Adrenal gland (tissue), 12 donors: ENCODE results near the gene OR5K1. TPM values are rescaled to one million over a fixed set of nuclear protein-coding genes. Genes with fewer than 3 reads are reported as not detected.

ENCODE experiments used
- DNase-seq, 7 donors: peaks; one replicate each; pipeline ENCODE4 v3.0.0-alpha.2; 2019 to 2020
- H3K27ac ChIP-seq, 5 donors: fragments of 200-600 bp; sonication (generic) in 4 of 5; 1 replicate in 3 of 5; 2 replicates in 2 of 5; pipeline versions ENCODE4 v1.5.1 to v1.8.0; 2016 to 2020; ENCODE audit warnings: mild to moderate bottlenecking in 1 of 5
- H3K27me3 ChIP-seq: fragments of 200-600 bp; 2 replicates; pipeline ENCODE4 v1.8.0; 2021
- H3K36me3 ChIP-seq, 2 donors: fragments of 200-600 bp; replicated peaks in 1 of 2; 1 replicate in 1 of 2; 2 replicates in 1 of 2; pipeline versions ENCODE4 v1.5.1 to v1.8.0; 2018 to 2022
- H3K4me1 ChIP-seq, 2 donors: fragments of 200-600 bp; replicated peaks in 1 of 2; 1 replicate in 1 of 2; 2 replicates in 1 of 2; pipeline versions ENCODE4 v1.5.1 to v1.8.0; 2018 to 2021
- H3K4me3 ChIP-seq, 4 donors: fragments of 200-600 bp; sonication (generic) in 3 of 4; one replicate each; pipeline ENCODE4 v1.5.1; 2016 to 2018
- H3K9me3 ChIP-seq, 3 donors: fragments of 200-600 bp; sonication (generic) in 1 of 3; replicated peaks in 1 of 3; 1 replicate in 2 of 3; 2 replicates in 1 of 3; pipeline versions ENCODE4 v1.5.1 to v1.8.0; 2016 to 2021
- POLR2A ChIP-seq, 2 donors: fragments of 450-650 bp; IDR thresholded peaks; one replicate each; pipeline ENCODE4 v1.6.1; 2017; ENCODE audit warnings: antibody characterized with exemption in 2 of 2, mild to moderate bottlenecking in 2 of 2, moderate library complexity in 1 of 2
- WGBS, 4 donors: extraction: QIAGEN DNeasy Blood & Tissue Kit in 2 of 4; methylation state at CpG; one replicate each; pipeline versions ENCODE4 v1.1.5 to v1.1.7; 2013 to 2017; 5-methylcytosine and 5-hydroxymethylcytosine counted together
- intact Hi-C, 2 donors: fragments of 100-400 bp; cut with DNase I; formaldehyde crosslinking; loops; one replicate each; pipeline versions ENCODE4 v1.14.1 to v1.15.0; 2022 to 2023
- polyA plus RNA-seq, 3 donors: library from polyadenylated mRNA; stranded (reverse); fragments of 200-250 nt in 2 of 3; fragments of 350-450 nt in 1 of 3; fragmentation: Illumina TruSeq in 1 of 3; extraction: RNeasy Lipid Tissue Mini Kit (QIAGEN cat#74804) in 1 of 3; gene quantifications; one replicate each; pipeline ENCODE4 v1.2.3, GENCODE V29; 2013 to 2014
- total RNA-seq, 9 donors: library from RNA; depleted of rRNA in 4 of 9; stranded (reverse); fragments of >200 nt in 4 of 9; fragments of 120-200 nt in 1 of 9; fragmentation: NEBNext Ultra II Directional in 1 of 9; extraction: Animal tissue kit (Norgen Biotek cat#: 25700) in 1 of 9; gene quantifications; one replicate each; pipeline versions ENCODE4 v1.1.0 to v1.2.4, GENCODE V29; 2013 to 2023
- TF ChIP-seq, protein P1 (sequence below), 6 experiments: fragments of 450-650 bp in 4 of 6; fragments of 200-600 bp in 2 of 6; sonication (generic) in 1 of 6; IDR thresholded peaks; 1 replicate in 5 of 6; 2 replicates in 1 of 6; pipeline versions ENCODE4 v1.5.1 to v1.8.0; 2016 to 2021; ENCODE audit warnings: antibody characterized with exemption in 6 of 6, mild to moderate bottlenecking in 2 of 6, moderate library complexity in 1 of 6
- donor health status: healthy with polysubstance abuse.
- donor health status: Bipolar disorder and iron deficiency.
- donor health status: DM: yes; HTN: yes; CAD: no.
- donor health status: DM: no; HTN: no; CAD: no.
- donor health status: DM: no; HTN: no; CAD: no.
- donor health status: DM: yes; HTN: yes; CAD: no.

The OR5K1 gene
- total and polyA plus RNA-seq, 12 donors: not detected

DNA sequence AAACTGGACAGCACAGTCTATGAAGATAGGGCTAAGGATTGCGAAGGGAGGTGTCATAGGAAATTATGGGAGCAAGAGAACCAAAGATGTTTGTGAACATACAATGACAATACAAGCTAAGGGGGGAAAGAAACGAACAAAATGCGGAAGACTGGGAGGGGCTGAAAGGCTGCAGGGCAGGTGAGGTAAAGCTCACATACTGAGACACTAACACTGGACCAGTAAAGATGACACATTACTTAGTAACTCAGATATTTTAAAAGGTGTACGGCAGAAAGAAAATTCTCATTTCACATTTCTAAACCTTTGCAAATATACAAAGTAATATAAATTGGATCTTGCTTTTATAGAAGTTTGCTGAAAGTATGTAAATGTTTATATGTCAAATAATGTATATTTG lies 49.6 kb downstream of the OR5K1 start:
- H3K4me1 ChIP-seq: no peaks in the 10 kb centered on the region
- DNase-seq: no peak
- 93 to 97% (median 95%) methylated on average over 4 of the region's 4 CpGs for WGBS, 4 donors

DNA sequence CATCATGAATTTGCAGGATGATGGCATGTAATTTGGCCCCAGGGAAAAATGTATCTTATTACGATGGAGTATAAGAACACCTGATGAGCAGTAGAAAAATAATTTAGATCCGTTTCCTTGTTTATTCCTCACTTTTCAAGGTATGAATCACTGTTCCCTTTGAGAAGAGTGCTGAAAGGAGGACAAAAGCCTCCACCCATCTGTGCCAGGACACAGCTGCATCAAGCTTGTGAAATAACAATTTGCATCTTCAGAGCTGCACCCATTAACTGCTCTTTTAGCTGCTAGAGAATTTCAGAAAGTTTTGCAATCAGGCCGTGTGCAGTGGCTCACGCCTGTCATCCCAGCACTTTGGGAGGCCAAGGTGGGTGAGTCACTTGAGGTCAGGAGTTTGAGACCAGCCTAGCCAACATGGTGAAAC lies 50.1 kb downstream of the OR5K1 start:
- DNase-seq: no peak
- Histone ChIP-seq H3K27me3 (no peaks in the 10 kb centered on the region), H3K4me3 (no peak overlapping the region), H3K9me3 (no peaks in the 10 kb centered on the region), H3K27ac (no peak overlapping the region), H3K36me3 (peaks cover 0 to 21% of the 10 kb centered on the region in 2 donors), H3K4me1 (no peaks in the 10 kb centered on the region)
- 50 to 69% (median 64%) methylated on average over 3 to 4 of the region's 4 CpGs for WGBS, 4 donors
- TF ChIP-seq, protein P1, sequence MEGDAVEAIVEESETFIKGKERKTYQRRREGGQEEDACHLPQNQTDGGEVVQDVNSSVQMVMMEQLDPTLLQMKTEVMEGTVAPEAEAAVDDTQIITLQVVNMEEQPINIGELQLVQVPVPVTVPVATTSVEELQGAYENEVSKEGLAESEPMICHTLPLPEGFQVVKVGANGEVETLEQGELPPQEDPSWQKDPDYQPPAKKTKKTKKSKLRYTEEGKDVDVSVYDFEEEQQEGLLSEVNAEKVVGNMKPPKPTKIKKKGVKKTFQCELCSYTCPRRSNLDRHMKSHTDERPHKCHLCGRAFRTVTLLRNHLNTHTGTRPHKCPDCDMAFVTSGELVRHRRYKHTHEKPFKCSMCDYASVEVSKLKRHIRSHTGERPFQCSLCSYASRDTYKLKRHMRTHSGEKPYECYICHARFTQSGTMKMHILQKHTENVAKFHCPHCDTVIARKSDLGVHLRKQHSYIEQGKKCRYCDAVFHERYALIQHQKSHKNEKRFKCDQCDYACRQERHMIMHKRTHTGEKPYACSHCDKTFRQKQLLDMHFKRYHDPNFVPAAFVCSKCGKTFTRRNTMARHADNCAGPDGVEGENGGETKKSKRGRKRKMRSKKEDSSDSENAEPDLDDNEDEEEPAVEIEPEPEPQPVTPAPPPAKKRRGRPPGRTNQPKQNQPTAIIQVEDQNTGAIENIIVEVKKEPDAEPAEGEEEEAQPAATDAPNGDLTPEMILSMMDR (IDR thresholded peaks at IDR 0.05): no peak
- no peak for TF ChIP-seq POLR2A (IDR thresholded peaks at IDR 0.05)
- intact Hi-C loops: no loop called here

More for the DNA sequence above, 49.6 kb downstream of the OR5K1 start:
- Histone ChIP-seq H3K27ac (no peak overlapping the region), H3K36me3 (peaks cover 0 to 21% of the 10 kb centered on the region in 2 donors), H3K9me3 (no peaks in the 10 kb centered on the region), H3K4me3 (no peak overlapping the region), H3K27me3 (no peaks in the 10 kb centered on the region)
- intact Hi-C loops: no loop called here
- TF ChIP-seq POLR2A (IDR thresholded peaks at IDR 0.05): no peak
- TF ChIP-seq, protein P1 (IDR thresholded peaks at IDR 0.05): no peak

DNA sequence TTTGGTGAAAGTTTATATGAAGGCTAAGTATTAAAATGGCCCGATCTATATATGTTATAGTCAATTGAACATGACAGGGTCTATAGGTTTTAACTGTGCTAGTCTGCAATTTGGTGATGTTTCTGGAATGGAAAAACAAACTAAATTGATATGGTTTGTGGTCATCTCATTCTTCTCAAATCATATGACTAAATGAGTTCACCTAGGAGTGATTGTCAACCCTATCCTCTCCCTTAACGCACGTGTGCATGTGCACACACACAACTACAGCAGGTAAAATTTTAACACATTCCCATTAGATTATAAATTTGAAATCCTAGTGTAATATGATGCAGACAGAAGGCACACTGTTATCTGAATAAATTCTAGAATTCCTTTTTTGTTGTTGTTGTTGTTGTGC lies 50.7 kb downstream of the OR5K1 start:
- intact Hi-C loops: no loop called here

DNA sequence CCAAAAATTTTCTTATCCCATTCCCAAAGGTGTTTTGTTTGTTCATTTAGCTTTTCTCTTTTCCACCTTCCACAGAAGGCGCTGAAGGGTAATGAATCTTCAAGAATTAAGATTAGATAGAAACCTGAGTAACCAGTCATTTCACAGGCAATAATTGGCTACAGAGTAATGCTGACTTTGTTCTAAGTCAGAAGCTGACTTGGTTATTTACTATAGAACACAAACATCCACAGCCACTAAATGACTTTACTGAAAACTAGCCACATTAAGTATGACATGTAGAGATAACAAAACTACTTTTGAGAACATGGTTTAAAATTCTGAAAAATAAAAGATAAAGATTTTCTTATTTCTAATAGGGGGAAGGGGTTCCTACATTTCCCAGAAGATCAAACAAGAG lies 51.9 kb downstream of the OR5K1 start:
- no peaks in the 10 kb centered on the region for H3K4me1 ChIP-seq
- no peak overlapping the region for H3K27ac ChIP-seq
- peaks cover 0 to 29% of the 10 kb centered on the region in 2 donors for H3K36me3 ChIP-seq
- no peak overlapping the region for H3K4me3 ChIP-seq
- H3K27me3 ChIP-seq: no peaks in the 10 kb centered on the region
- 92 to 100% (median 100%) methylated on average over 1 of the region's 1 CpG for WGBS, 4 donors
- H3K9me3 ChIP-seq: no peaks in the 10 kb centered on the region
- no peak for TF ChIP-seq POLR2A (IDR thresholded peaks at IDR 0.05)
- TF ChIP-seq, protein P1 (IDR thresholded peaks at IDR 0.05): no peak
- DNase-seq: no peak
- intact Hi-C loops: no loop called here

More for the DNA sequence above, 50.7 kb downstream of the OR5K1 start:
- no peaks in the 10 kb centered on the region for H3K9me3 ChIP-seq
- H3K36me3 ChIP-seq: peaks cover 0 to 26% of the 10 kb centered on the region in 2 donors
- H3K27me3 ChIP-seq: no peaks in the 10 kb centered on the region
- 96 to 100% (median 99%) methylated on average over 3 of the region's 3 CpGs for WGBS, 4 donors
- no peak overlapping the region for H3K27ac ChIP-seq
- no peak overlapping the region for H3K4me3 ChIP-seq
- DNase-seq: no peak
- no peaks in the 10 kb centered on the region for H3K4me1 ChIP-seq
- TF ChIP-seq, protein P1 (IDR thresholded peaks at IDR 0.05): no peak
- no peak for TF ChIP-seq POLR2A (IDR thresholded peaks at IDR 0.05)
